ENCODE data around the gene CREG2. TPM values are rescaled to one million over a fixed set of nuclear protein-coding genes. Genes with fewer than 3 reads are reported as not detected.
A peak's percentile ranks its signal among the peaks of the same experiment; 100 is the strongest.

CREG2 gene
- total and polyA plus RNA-seq, 2 donors (not counting 1 experiment from before 2014, with no cell fraction given), result 0.10 TPM; not detected in 1

DNA sequence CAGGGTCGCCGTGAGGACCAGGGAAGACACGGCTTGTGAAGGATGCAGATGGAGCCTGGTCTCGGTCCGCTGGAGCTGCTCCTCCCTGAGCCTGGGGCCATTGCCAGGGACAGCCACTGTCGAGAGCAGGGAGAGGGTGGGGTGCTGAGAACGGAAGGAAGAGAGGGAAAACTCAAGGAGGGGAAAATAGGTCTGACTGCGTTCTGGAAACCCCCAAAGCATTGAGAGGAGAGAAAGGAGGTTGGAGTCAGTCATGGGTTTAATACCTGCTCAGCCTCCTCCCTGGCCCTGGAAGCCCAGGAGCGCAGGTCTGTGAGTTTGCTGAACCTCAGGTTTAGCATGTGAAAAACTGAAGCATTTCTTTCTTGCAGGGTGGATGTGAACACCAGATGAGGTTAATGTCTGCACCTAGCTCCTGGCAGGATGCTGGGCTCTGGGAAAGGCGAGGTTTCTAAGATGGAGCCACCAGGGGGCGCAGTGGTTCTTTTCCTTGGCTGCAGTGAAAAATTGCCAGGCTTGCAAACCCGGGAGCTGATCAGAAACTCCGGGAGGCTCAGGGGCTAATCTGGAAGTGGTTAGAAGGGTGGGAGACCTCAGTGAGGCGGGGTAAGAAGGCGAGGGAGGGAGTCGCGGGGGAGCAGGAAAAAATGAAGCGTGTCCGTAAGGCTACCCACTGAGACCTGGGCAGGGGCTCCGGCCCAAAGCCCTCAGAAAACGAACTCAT lies 45.2 kb downstream of the CREG2 start:
- WGBS (ENCODE audit: insufficient coverage), result 58% methylated on average over 21 of the region's 21 CpGs
- Mint-ChIP-seq H3K4me3 (no peak overlapping the region), H3K27me3 (peaks cover 2% of the 10 kb centered on the region), H3K27ac (no peak overlapping the region), H3K4me1 (peaks cover 7% of the 10 kb centered on the region), H3K9me3 (ENCODE audit: insufficient read depth) (no peaks in the 10 kb centered on the region)
- intact Hi-C loops (cut with micrococcal nuclease), result loop anchor here (1.0 to 10.0 kb wide), 5 partner anchors 45 to 1103 kb away; partner anchors contain the start of gene CREG2
- H3K27me3 ChIP-seq (replicated peaks in 1 of 4; ENCODE audit: control extremely low read depth in 1 of 4, control insufficient read depth in 3 of 4, insufficient read depth in 4 of 4, low read length in 3 of 4), result no peaks in the 10 kb centered on the region
- no peak overlapping the region for H2AFZ ChIP-seq (ENCODE audit: insufficient read depth, low read depth, low read length, poor library complexity, severe bottlenecking)
- TF ChIP-seq EZH2 (IDR thresholded peaks at IDR 0.05; ENCODE audit: borderline replicate concordance, insufficient read depth, low read depth, low read length, poor library complexity, severe bottlenecking) (no peak), CTCF (IDR thresholded peaks at IDR 0.05) (peak; percentile 90)
- no peaks in the 10 kb centered on the region for H3K79me2 ChIP-seq (ENCODE audit: control insufficient read depth, insufficient read depth, low read length)
- H3K4me1 ChIP-seq (ENCODE audit: control insufficient read depth in 2 of 2, insufficient read depth in 2 of 2, low read length in 2 of 2), result peaks cover 0 to 8% of the 10 kb centered on the region in 2 donors
- no peak overlapping the region for H3K27ac ChIP-seq (ENCODE audit: low read length in 2 of 2)
- POLR2A ChIA-PET, result no interaction called here
- H3K9me3 ChIP-seq (ENCODE audit: control extremely low read depth in 1 of 3, control insufficient read depth in 2 of 3, insufficient read depth in 1 of 3, low read length in 2 of 3), result peaks cover 0 to 7% (median 0%) of the 10 kb centered on the region in 3 donors
- no peaks in the 10 kb centered on the region for H3K36me3 ChIP-seq (replicated peaks in 1 of 2; ENCODE audit: control extremely low read depth in 1 of 2, control insufficient read depth in 1 of 2, extremely low read depth in 1 of 2, insufficient read depth in 2 of 2, low read length in 1 of 2)
- H3K4me3 ChIP-seq (ENCODE audit: control extremely low read depth in 1 of 5, extremely low read depth in 1 of 5, insufficient read depth in 1 of 5, low read depth in 2 of 5, low read length in 4 of 5), result no peak overlapping the region
- no peak overlapping the region for H3K4me2 ChIP-seq (replicated peaks; ENCODE audit: low read depth, low read length, poor library complexity, severe bottlenecking)
- DNase-seq (peak; percentile 73), ATAC-seq (ENCODE audit: low read depth) (peak; percentile 56)
- CTCF ChIA-PET, result interaction anchor here (0.7 to 5.2 kb wide), 43 partner anchors 9 to 1106 kb away, joined by 3 to 58 read pairs (median 4); partner anchors contain the start of gene RNF149
- no peak overlapping the region for H3K9ac ChIP-seq (ENCODE audit: low read length)
- no peaks in the 10 kb centered on the region for H4K20me1 ChIP-seq (ENCODE audit: control insufficient read depth, insufficient read depth, low read length, poor library complexity, severe bottlenecking)

- no peak overlapping the region for H3K27ac Mint-ChIP-seq
- no peak for DNase-seq
- TF ChIP-seq EZH2 (IDR thresholded peaks at IDR 0.05; ENCODE audit: borderline replicate concordance, insufficient read depth, low read depth, low read length, poor library complexity, severe bottlenecking) (no peak), CTCF (IDR thresholded peaks at IDR 0.05) (no peak)
These were observed 45.9 kb downstream of the CREG2 start for GRCh38 chr2:101341421-101341820.

More at GRCh38 chr2:101341421-101341820, 45.9 kb downstream of the CREG2 start:
- intact Hi-C loops (cut with micrococcal nuclease), result loop anchor here (10.0 kb wide), 1 partner anchor 1103 kb away; no protein-coding TSS in a partner anchor
- Mint-ChIP-seq H3K27me3 (peaks cover 4% of the 10 kb centered on the region), H3K9me3 (ENCODE audit: insufficient read depth) (no peaks in the 10 kb centered on the region), H3K4me3 (no peak overlapping the region), H3K4me1 (peaks cover 7% of the 10 kb centered on the region)
- Histone ChIP-seq H3K4me3 (ENCODE audit: control extremely low read depth in 1 of 5, extremely low read depth in 1 of 5, insufficient read depth in 1 of 5, low read depth in 2 of 5, low read length in 4 of 5) (no peak overlapping the region), H3K36me3 (replicated peaks in 1 of 2; ENCODE audit: control extremely low read depth in 1 of 2, control insufficient read depth in 1 of 2, extremely low read depth in 1 of 2, insufficient read depth in 2 of 2, low read length in 1 of 2) (no peaks in the 10 kb centered on the region), H2AFZ (ENCODE audit: insufficient read depth, low read depth, low read length, poor library complexity, severe bottlenecking) (no peak overlapping the region), H3K4me2 (replicated peaks; ENCODE audit: low read depth, low read length, poor library complexity, severe bottlenecking) (no peak overlapping the region), H3K9me3 (ENCODE audit: control extremely low read depth in 1 of 3, control insufficient read depth in 2 of 3, insufficient read depth in 1 of 3, low read length in 2 of 3) (peaks cover 0 to 7% (median 0%) of the 10 kb centered on the region in 3 donors), H3K27ac (ENCODE audit: low read length in 2 of 2) (no peak overlapping the region), H3K4me1 (ENCODE audit: control insufficient read depth in 2 of 2, insufficient read depth in 2 of 2, low read length in 2 of 2) (peaks cover 0 to 8% of the 10 kb centered on the region in 2 donors), H3K27me3 (replicated peaks in 1 of 4; ENCODE audit: control extremely low read depth in 1 of 4, control insufficient read depth in 3 of 4, insufficient read depth in 4 of 4, low read length in 3 of 4) (no peaks in the 10 kb centered on the region), H3K79me2 (ENCODE audit: control insufficient read depth, insufficient read depth, low read length) (no peaks in the 10 kb centered on the region), H4K20me1 (ENCODE audit: control insufficient read depth, insufficient read depth, low read length, poor library complexity, severe bottlenecking) (no peaks in the 10 kb centered on the region), H3K9ac (ENCODE audit: low read length) (no peak overlapping the region)
- ChIA-PET POLR2A (no interaction called here), CTCF (interaction anchor here (0.7 to 5.2 kb wide), 40 partner anchors 9 to 899 kb away, joined by 3 to 58 read pairs (median 4); partner anchors contain the start of gene RNF149)
- ATAC-seq (ENCODE audit: low read depth), result no peak
- WGBS (ENCODE audit: insufficient coverage), result 100% methylated on average over 1 of the region's 7 CpGs

Measured in B cell (primary cell).